Calu3 (cell line): Measurements from ENCODE around the gene SYNGR4. TPM values are rescaled to one million over a fixed set of nuclear protein-coding genes. Genes with fewer than 3 reads are reported as not detected.

ENCODE experiments used
- BruUV-seq: library from RNA; stranded (reverse); fragments of 400-500 nt; replicated peaks from 2 replicates; lab custom pipeline; 2021; lab: Mats Ljungman, UMichigan
- CTCF ChIA-PET: fragments of 300-600 bp; sonication (Branson Sonifier 250); formaldehyde crosslinking; loops from one replicate; lab custom pipeline; 2022; ENCODE audit warnings: antibody characterized with exemption; lab: Charles Lee
- DNase-seq: peaks from one replicate; pipeline ENCODE4 v3.0.0; 2022
- H3K27ac Mint-ChIP-seq: one replicate; pipeline ENCODE4 v1.8.0; 2022; ENCODE audit warnings: mixed read lengths; ENCODE audit not compliant: unreplicated experiment
- H3K27me3 Mint-ChIP-seq: one replicate; pipeline ENCODE4 v1.8.0; 2022; ENCODE audit warnings: mixed read lengths; ENCODE audit not compliant: unreplicated experiment
- H3K36me3 Mint-ChIP-seq: one replicate; pipeline ENCODE4 v1.8.0; 2022; ENCODE audit warnings: mild to moderate bottlenecking, moderate library complexity, mixed read lengths; ENCODE audit not compliant: insufficient read depth, unreplicated experiment
- H3K4me1 Mint-ChIP-seq: one replicate; pipeline ENCODE4 v1.8.0; 2022; ENCODE audit warnings: mild to moderate bottlenecking, low read depth, mixed read lengths; ENCODE audit not compliant: unreplicated experiment
- H3K4me3 Mint-ChIP-seq: one replicate; pipeline ENCODE4 v1.8.0; 2022; ENCODE audit warnings: mild to moderate bottlenecking, low read depth, moderate library complexity, mixed read lengths; ENCODE audit not compliant: unreplicated experiment
- H3K9me3 Mint-ChIP-seq: one replicate; pipeline ENCODE4 v1.8.0; 2022; ENCODE audit warnings: low read depth, mixed read lengths; ENCODE audit not compliant: unreplicated experiment
- CTCF ChIP-seq: fragments of 200-600 bp; IDR thresholded peaks from one replicate; pipeline ENCODE4 v1.8.0; 2022; ENCODE audit warnings: antibody characterized with exemption; ENCODE audit not compliant: unreplicated experiment
- intact Hi-C: fragments of 100-400 bp; cut with micrococcal nuclease; formaldehyde crosslinking; loops from one replicate; pipeline ENCODE4 v1.10.0; 2022; ENCODE audit not compliant: unreplicated experiment
- total RNA-seq: library from RNA; stranded (reverse); gene quantifications from 2 replicates; pipeline ENCODE4 v1.2.3, GENCODE V29; 2022

The SYNGR4 gene
- total RNA-seq, 1 experiment from 2014 or later = not detected

GRCh38 chr19:48362716-48363499 lies 1.3 kb upstream of the SYNGR4 start:
- no TSS peak for BruUV-seq
- intact Hi-C loops = no loop called here
- peaks cover 33% of the 10 kb centered on the region for H3K36me3 Mint-ChIP-seq
- H3K4me1 Mint-ChIP-seq = no peaks in the 10 kb centered on the region
- TF ChIP-seq CTCF = no peak
- peak overlapping the region; percentile 97 for H3K27ac Mint-ChIP-seq
- DNase-seq = peak; percentile 98
- H3K27me3 Mint-ChIP-seq = no peaks in the 10 kb centered on the region
- CTCF ChIA-PET = interaction anchor here (0.9 to 2.5 kb wide), 6 partner anchors 8 to 221 kb away, joined by 5 to 28 read pairs (median 12); partner anchors contain the start of gene KDELR1
- peak overlapping the region; percentile 84 for H3K4me3 Mint-ChIP-seq
- H3K9me3 Mint-ChIP-seq = no peaks in the 10 kb centered on the region

GRCh38 chr19:48363500-48363809 lies 712 bp upstream of the SYNGR4 start:
- Mint-ChIP-seq H3K4me3 (peak overlapping the region; percentile 84), H3K36me3 (peaks cover 33% of the 10 kb centered on the region), H3K9me3 (no peaks in the 10 kb centered on the region), H3K27me3 (no peaks in the 10 kb centered on the region), H3K27ac (peak overlapping the region; percentile 97), H3K4me1 (no peaks in the 10 kb centered on the region)
- CTCF ChIA-PET = interaction anchor here (0.6 to 2.5 kb wide), 9 partner anchors 9 to 463 kb away, joined by 3 to 28 read pairs (median 10); partner anchors contain the start of genes GRWD1 and KDELR1
- intact Hi-C loops = no loop called here
- DNase-seq = no peak
- BruUV-seq = TSS peak; percentile 39
- no peak for TF ChIP-seq CTCF

GRCh38 chr19:48364598-48365348 lies 606 bp downstream of the SYNGR4 start:
- BruUV-seq = TSS peak; percentile 99
- peak overlapping the region; percentile 97 for H3K27ac Mint-ChIP-seq
- no peak for TF ChIP-seq CTCF
- no peaks in the 10 kb centered on the region for H3K4me1 Mint-ChIP-seq
- CTCF ChIA-PET = interaction anchor here (1.1 to 2.5 kb wide), 6 partner anchors 10 to 81 kb away, joined by 3 to 28 read pairs (median 12); partner anchors contain the start of genes GRWD1 and KDELR1
- peak overlapping the region; percentile 84 for H3K4me3 Mint-ChIP-seq
- no peak for DNase-seq
- no peaks in the 10 kb centered on the region for H3K27me3 Mint-ChIP-seq
- H3K9me3 Mint-ChIP-seq = no peaks in the 10 kb centered on the region
- peaks cover 33% of the 10 kb centered on the region for H3K36me3 Mint-ChIP-seq
- intact Hi-C loops = no loop called here

GRCh38 chr19:48365602-48366001 lies 1.4 kb downstream of the SYNGR4 start:
- Mint-ChIP-seq H3K9me3 (no peaks in the 10 kb centered on the region), H3K27me3 (no peaks in the 10 kb centered on the region), H3K4me3 (no peak overlapping the region), H3K36me3 (peaks cover 33% of the 10 kb centered on the region), H3K27ac (no peak overlapping the region), H3K4me1 (no peaks in the 10 kb centered on the region)
- no peak for DNase-seq
- intact Hi-C loops = no loop called here
- BruUV-seq = no TSS peak
- CTCF ChIA-PET = no interaction called here
- TF ChIP-seq CTCF = no peak
